CD4-positive, alpha-beta T cell treated with Interferon alpha-2 for 1 hour (primary cell): Measurements from ENCODE around the gene NOTCH1.

Experiments used
- DNase-seq, 2 donors: peaks; one replicate each; pipeline ENCODE4 v3.0.0-alpha.2; 2020 to 2022

Gene NOTCH1

GRCh38 chr9:136462664-136463063 is 83.2 kb downstream of the NOTCH1 start:
- DNase-seq: no peak

- DNase-seq: no peak
These were observed 85.0 kb downstream of the NOTCH1 start for GRCh38 chr9:136460772-136461325.

GRCh38 chr9:136459425-136459824 is 86.4 kb downstream of the NOTCH1 start:
- DNase-seq: no peak

GRCh38 chr9:136457326-136457725 is 88.5 kb downstream of the NOTCH1 start:
- no peak for DNase-seq

GRCh38 chr9:136456258-136456657 is 89.6 kb downstream of the NOTCH1 start:
- DNase-seq: no peak

- no peak for DNase-seq
These were observed 90.5 kb downstream of the NOTCH1 start for GRCh38 chr9:136455043-136456002.

- DNase-seq: no peak
These were observed 91.6 kb downstream of the NOTCH1 start for GRCh38 chr9:136454026-136454796.

GRCh38 chr9:136453326-136453725 is 92.5 kb downstream of the NOTCH1 start:
- no peak for DNase-seq

- DNase-seq: no peak
These were observed 94.5 kb downstream of the NOTCH1 start for GRCh38 chr9:136451221-136451877.

GRCh38 chr9:136448655-136449054 is 97.2 kb downstream of the NOTCH1 start:
- no peak for DNase-seq

GRCh38 chr9:136447173-136447778 is 98.6 kb downstream of the NOTCH1 start:
- DNase-seq: no peak

GRCh38 chr9:136445799-136446198 is 100.0 kb downstream of the NOTCH1 start:
- no peak for DNase-seq
